ENCODE results near the gene TICRR.

TICRR gene

DNA sequence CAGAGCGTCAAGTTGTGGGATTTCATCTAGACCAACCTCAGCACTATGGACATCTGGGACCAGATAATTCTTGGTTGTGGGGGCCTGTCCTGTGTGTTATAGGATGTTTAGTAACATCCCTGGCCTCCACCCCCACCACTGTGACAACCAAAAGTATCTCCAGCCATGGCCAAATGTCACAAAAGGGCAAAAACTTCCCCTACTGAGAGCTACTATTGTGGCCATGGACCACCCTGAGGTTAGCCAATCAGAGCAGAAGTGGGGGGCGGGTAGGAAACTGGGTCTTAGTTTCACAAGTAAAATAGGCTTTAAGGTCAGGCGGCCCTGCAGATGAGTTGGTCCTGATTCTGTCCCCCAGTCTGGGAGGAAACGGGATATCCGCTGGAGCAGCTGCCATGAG, 54.6 kb downstream of the TICRR start:
- DNase-seq, result no peak

DNA sequence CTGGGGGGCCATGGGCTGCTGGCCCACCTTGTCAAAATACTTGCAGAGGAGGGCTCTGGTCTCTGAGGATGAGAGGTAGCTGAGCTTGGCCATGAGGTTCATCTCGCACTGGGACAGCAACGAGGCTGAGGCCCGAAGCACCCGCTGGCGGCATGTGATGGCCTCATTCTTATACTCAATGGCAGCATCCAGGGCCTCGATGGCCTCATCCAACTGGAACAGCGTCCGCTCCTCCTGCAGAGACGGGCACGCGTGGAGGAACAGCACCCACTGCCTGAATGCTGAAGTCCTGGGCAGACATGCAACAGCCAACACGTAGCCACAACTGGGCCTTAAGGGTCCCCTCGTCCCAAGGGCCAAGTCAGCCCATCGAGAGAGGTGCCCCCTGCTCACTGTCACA, 55.0 kb downstream of the TICRR start:
- DNase-seq, result no peak

DNA sequence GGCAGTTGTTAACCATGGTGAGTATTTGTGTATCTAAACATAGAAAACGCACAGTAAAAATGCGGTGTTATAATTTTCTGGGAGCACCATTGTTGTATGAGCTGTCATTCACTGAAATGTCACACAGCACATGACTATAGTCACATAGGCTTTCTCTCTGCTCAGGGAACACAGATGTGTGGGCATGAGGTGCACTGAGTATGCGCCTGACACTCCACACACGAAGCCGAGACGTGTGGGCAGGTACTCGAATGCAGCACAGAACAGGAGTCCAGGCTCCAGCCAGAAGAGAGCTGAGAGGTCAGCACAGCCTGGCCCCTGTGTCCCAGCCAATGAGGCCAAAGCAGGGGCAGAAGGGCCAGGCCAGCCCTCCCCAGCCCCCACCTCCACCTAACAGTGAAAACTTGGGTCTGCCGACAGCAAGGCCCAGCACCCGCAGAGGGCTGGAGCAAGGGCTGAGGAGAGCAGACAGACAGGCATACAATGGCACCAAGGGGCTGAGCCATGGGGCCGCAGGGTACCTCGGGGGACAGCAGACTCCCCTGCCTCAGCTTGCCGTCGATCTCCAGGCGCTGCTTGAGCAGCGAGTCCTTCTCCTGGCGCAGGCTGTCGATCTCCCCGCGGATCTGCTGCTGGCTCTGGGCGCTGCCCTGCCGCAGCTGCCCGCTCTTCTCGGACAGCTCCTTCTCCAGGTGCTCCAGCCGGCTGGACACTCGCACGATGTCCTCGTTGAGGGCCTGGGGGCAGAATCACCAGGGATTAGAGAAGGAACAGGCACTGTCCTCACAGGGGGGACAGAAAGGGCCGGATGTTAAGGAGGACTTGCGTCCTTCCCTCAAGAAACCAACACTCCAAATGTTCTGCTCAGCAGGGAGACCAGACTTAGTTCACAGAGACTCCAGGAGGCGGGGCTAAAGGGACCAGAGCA, 56.0 kb downstream of the TICRR start:
- DNase-seq, result no peak

- no peak for DNase-seq
Observed at GRCh38 chr15:89631902-89632264, 56.6 kb downstream of the TICRR start.

DNA sequence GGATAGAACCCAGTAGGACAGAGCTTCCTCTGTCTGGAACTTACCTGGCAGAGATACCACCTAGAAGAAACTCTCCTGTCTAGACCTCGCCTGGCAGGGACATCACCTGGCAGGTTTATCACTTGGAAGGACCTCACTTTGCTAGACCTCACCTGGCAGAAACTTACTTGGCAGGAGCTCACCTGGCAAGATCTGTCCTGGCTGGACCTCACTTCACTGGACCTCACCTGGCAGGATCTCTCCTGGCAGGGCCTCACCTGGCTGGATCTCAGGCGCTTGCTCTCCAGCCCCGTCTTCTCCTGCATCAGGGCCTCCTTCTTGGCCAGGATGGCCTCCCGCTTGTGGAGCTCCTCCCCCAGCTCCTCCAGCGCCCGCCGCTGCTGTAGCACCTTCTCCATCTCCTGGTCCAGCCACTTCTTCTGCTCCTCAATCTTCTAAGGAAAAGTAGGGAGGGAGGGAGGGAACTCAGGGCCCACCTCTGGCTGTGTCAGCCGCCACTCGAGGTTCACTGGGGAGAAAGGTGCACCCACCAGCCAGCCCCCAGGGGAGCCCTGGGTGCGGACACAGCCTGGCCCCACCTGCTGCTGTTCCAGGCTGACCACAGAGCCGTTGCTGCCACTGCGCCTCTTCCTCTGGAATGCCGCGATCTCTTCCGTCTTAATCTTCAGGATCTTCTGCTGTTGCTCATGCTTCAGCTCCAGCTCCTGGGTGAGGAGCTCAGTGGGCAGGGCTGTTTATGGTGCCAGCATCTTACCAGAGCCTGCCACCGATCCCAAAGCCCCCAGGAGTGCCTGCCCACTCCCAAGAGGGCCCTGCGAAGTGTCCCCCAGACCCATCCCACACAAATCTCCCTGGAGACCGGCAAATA, 57.5 kb downstream of the TICRR start:
- no peak for DNase-seq

DNA sequence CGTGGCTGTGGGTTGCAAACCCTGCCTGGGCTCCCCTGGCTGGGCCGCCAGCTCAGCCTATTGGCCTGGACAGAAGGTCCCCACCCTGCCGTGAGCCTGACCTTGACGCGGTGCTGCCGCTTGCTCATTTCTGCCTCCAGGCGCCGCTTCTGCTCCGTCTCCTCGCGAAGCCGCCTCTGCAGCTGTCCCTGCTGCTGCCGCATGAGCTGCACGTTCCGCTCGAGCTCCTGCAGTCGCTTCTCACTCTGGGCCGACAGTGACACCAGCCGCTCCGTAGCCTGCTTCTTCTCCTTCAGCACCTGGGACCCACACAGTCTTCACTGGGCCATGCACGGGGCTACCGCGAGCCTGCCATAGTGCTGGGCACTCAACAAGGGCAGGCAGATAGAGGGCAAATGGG, 58.3 kb downstream of the TICRR start:
- no peak for DNase-seq

DNA sequence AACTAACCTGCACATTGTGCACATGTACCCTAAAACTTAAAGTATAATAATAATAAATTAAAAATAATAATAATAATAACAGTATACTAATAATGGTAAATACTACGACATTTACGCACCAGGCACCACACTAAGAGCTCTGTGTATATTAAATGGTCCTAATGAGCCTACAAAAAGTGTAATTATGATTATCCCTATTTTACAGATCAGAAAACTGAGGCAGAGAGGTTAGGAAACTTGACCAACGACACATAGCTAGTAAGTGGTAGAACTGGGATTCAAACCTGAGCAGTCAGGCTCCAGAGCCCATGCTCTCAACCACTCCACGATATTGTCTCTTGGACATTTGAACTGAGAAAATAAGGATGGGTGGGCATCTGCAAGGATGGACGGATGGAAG, 65.0 kb downstream of the TICRR start:
- no peak for DNase-seq

- no peak for DNase-seq
Observed at GRCh38 chr15:89641053-89641452, 65.8 kb downstream of the TICRR start.

DNA sequence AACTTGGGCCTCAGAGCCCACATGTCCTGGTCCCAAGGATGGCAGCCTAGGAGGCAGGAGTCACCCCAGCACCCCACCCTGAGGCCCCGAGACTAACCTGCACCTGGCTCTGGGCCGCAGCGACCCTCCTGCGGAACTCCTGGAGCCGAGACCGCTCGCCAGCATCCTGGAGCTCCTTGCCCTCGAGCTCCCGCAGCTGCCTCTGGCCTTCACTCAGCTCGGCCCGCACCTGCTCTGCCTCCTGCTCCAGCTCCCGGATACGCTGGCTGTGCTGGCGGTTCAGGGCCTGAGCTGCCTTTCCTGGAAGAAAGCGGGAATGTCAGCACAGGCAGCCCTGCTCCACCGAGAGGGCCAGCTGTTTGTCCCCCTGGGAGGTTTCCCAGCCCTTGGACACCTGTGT, 66.8 kb downstream of the TICRR start:
- no peak for DNase-seq

GRCh38 chr15:89645680-89646079, 70.4 kb downstream of the TICRR start:
- DNase-seq, result no peak

DNA sequence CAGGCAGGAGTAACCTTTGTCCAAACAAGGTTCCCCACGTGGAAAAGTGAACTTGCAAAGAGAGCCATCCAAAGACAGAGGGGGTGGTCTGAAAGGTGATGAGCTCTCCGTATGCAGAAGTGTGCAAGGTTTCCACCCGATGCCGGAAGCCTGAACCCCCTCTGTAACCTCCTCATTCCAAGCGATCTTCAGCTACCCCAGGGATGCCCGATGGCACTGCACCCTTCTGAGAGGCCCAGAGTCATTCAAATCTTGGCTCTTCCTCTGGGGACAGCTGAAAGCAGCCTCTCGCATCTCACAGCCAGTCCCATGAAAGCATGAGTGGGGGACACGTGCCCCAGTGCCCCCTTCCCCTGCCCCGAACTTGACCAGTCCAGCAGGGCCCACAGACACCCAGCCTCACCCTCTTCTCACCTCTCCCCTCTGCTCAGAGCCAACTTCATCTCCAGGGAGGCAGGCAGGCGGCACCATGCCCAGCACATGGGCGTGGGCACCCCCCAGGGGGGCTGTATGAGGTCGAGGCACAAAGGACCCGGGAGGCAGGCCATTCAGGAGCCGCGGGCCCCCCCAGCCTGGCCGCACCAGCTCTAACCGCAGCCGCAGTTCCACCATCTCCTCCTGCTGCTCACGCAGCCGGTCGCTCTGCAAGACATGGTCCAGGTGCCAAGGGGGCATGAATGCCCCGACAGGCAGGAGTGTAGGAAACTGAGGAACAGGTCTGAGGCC, 71.3 kb downstream of the TICRR start:
- no peak for DNase-seq

GRCh38 chr15:89647191-89647851, 72.1 kb downstream of the TICRR start:
- DNase-seq, result peak; percentile 41

DNA sequence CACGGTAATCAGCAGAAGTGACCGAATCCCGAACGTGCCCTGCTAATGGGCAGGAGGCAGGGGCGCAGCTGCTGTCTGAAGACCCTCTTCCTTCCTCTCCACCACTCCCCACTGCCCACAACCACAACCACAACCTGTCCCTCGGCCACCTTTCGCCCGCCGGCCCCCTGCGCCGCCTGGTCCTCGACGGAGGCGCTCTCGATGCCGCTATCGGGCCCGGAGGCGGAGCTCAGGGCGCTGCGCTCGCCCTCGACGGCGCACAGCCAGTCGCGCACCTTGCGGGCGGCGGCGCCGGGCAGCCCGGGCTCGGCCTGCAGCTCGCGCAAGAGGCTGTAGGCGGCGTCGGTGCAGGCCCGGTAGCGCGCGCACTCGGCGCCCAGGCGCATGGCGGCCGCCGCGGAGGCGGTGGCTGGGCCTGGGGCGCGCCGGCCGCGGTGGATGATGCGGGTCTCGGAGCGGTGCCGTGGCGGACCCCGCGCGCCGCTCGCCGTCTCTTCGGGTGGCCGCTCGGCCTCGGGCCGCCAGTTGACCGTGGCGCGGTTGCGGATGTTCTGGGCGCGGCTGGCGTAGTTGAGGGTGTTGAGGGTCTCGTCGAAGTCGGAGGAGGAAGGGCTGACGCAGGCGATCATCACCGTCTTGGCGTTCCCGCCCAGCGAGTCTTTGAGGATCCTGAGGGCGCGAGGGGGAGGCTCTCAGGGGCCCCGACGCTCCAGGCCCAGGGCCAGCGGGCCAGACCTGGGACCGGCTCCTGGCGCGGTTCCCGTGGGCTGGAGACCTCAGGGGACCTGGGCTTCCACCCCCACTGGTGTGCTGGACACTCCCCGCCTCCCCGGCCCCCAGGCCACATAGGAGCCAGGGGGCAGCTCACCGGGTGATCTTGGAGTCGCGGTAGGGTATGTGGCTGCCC, 73.1 kb downstream of the TICRR start:
- DNase-seq, result no peak

GRCh38 chr15:89649013-89649625, 73.8 kb downstream of the TICRR start:
- DNase-seq, result no peak

- no peak for DNase-seq
Observed at GRCh38 chr15:89649716-89650115, 74.4 kb downstream of the TICRR start.

DNA sequence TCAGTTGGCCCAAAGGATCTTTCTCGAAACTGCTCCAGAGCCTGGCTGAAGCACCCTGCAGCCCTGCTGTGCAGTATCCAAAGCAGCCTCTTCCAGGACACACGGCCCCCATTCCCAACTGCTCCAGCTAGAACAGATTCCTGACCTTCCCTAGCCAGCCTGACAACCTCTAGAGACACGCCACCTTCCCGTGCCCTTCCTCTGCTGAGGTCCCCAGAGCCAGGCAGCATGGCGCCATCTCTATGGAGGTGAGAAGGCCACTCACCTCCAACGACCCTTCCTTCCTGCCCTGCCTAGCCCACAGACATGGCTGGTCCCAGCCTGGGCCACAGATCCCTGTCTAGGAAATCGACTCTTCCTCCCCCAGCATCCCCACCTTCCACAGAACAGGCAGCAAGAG, 76.9 kb downstream of the TICRR start:
- no peak for DNase-seq

DNA sequence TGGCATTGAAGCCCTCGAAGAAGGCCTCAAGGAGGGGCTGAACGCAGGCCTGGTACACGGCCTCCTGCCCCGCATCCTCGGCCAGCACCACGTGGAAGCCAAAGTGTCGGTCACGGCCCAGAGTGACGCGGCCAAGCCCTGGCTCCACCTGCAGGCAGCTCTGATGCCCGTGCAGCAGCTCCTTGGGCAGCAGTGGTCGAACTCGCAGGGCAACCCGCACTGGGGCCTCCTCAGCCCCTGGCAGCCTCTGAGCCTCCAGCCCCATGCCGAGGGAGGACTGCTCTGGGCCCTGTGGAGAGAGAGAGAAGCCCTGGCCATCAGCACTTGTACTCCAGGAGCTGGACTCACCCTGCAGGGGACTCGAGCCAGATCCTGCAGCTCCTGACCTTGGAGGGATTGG, 77.4 kb downstream of the TICRR start:
- DNase-seq, result no peak

DNA sequence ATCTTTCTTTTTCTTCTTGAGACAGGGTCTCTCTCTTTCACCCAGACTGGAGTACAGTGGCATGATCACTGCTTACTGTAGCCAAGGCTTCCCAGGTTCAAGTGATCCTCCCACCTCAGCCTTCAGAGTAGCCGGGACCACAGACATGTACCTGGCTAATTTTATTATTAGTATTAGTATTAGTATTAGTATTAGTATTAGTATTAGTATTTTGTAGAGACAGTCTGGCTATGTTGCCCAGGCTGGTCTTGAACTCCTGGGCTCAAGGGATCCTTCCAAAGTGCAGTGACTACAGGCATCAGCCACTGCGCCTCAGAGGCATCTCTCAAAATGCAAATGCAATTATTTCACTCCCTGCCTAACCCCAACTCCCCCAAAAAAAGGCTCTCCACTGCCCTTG, 78.3 kb downstream of the TICRR start:
- no peak for DNase-seq

DNA sequence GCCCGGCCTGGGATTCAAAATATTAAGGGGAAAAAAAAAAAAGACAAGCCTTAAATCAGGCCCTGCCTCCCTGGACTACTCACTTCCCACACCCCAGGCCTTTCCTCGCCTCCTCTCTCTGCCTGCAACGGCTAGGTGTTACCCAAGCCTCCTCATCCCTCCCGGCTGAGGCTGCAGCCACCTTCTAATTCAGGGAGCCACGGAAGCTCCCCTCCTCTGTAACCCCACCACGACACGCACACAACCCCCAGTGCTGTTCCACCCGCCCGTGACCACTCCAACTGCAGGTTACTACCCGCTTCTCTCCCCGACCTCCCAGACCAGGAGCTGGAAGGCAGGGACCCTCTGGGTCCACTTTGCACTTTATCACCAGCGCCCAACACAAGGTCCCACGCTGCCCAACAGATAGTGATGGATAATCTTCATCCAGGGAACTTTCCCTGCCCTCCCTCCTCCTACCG, 79.1 kb downstream of the TICRR start:
- DNase-seq, result no peak

GRCh38 chr15:89654847-89655805, 79.9 kb downstream of the TICRR start, which contains the start of gene KIF7:
Gene KIF7 (minus strand): TSS chr15:89655467. CDS start chr15:89652930, 2,537 bp downstream.
- DNase-seq, result no peak
